Bronchial epithelial cell (primary cell): ENCODE measurements around the gene CSNK2A1. TPM values are rescaled to one million over a fixed set of nuclear protein-coding genes. Genes with fewer than 3 reads are reported as not detected.
"Not testable (repeated sequence)": the region's sequence is repeated elsewhere in the genome, so short reads cannot be mapped to it uniquely, and the experiment has no call there.

ENCODE experiments used
- DNase-seq: peaks from one replicate; pipeline ENCODE4 v3.0.0-alpha.2; 2010; ENCODE audit warnings: low read depth
- FAIRE-seq: peaks from 2 replicates; lab custom pipeline; 2011; peaks lifted over from hg19 to GRCh38; lab: Jason Lieb, UNC
- H3K27me3 ChIP-seq: 2 replicates; pipeline ENCODE4 v1.5.1; 2011; ENCODE audit warnings: low read length; ENCODE audit not compliant: control insufficient read depth, insufficient read depth
- H3K36me3 ChIP-seq: 2 replicates; pipeline ENCODE4 v1.5.1; 2011; ENCODE audit warnings: low read length; ENCODE audit not compliant: control insufficient read depth, insufficient read depth
- H3K4me3 ChIP-seq: 2 replicates; pipeline ENCODE4 v1.5.1; 2011; ENCODE audit warnings: mild to moderate bottlenecking, low read depth, low read length, control low read depth
- CTCF ChIP-seq: IDR thresholded peaks from 2 replicates; pipeline ENCODE4 v1.5.1; 2011; ENCODE audit warnings: mild to moderate bottlenecking, moderate library complexity, low read length, control low read depth, inconsistent platforms; ENCODE audit not compliant: insufficient read depth, severe bottlenecking
- total RNA-seq: library from RNA; depleted of rRNA; stranded (reverse); fragments of >200 nt; gene quantifications from 2 replicates; pipeline ENCODE4 v1.2.1, GENCODE V29; 2014

The CSNK2A1 gene
- total RNA-seq, 1 donor from 2014 or later = 242 TPM

DNA sequence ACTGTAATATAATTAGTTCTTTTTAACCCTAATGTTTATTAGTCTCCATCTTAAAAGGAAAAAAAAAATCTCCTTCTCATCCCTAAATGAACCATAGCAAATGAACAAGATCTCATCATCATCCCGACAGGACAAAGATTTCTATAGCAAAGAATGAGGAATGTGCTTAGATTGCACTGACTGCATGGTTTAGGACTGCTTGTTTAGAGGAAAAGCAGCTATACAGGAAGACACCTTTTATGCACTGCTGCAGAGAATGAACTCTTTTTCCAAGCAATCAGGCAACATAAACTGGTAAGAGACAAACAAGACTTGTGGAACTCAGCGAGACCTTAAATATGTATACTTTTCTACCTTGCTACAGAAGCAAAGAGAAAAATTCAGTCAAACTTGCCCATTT, 26.8 kb downstream of the CSNK2A1 start:
- no peak overlapping the region for H3K4me3 ChIP-seq
- TF ChIP-seq CTCF = no peak
- DNase-seq = no peak
- peaks cover 2% of the 10 kb centered on the region for H3K36me3 ChIP-seq
- FAIRE-seq = no peak
- no peaks in the 10 kb centered on the region for H3K27me3 ChIP-seq

DNA sequence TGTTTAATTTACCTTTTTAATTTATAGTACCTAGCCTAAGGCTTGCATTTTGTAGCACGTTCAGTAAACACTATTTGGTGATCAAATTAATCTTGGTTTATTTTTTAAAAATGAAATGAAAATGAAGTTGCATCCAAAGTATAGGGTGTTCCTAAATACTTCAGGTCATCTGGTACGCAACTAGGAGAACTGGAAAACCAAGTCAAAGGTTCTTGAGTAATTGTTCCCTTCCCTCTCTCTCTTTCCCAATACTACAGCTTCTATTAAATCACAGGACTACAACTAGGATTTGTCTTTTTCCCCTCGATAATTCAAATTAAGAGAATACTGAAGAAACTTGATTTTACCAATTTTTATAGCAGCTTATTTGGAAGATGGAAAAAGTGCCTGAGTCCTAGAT, 27.9 kb downstream of the CSNK2A1 start:
- H3K27me3 ChIP-seq = no peaks in the 10 kb centered on the region
- DNase-seq (no peak), FAIRE-seq (no peak)
- H3K4me3 ChIP-seq = no peak overlapping the region
- H3K36me3 ChIP-seq = no peaks in the 10 kb centered on the region
- no peak for TF ChIP-seq CTCF

DNA sequence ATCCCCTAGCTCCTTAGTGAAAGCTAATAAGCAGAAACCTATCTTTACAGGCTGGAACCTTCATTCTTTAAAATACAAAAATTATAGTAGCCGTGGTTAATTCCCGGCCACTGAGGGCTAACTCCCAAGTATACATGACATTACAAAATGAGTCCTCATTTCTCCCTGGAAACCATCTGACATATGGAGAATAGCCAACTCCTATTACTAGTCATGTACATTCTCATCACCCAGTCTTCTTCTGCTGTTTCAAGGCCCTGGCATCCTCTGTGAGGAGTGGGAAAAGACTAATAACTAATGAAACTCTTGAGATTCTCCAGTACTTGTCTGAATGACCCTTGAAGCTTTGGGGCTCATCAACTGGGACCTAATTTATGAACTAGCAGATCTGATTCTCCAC, 30.2 kb downstream of the CSNK2A1 start:
- TF ChIP-seq CTCF = no peak
- no peaks in the 10 kb centered on the region for H3K36me3 ChIP-seq
- no peak for FAIRE-seq

DNA sequence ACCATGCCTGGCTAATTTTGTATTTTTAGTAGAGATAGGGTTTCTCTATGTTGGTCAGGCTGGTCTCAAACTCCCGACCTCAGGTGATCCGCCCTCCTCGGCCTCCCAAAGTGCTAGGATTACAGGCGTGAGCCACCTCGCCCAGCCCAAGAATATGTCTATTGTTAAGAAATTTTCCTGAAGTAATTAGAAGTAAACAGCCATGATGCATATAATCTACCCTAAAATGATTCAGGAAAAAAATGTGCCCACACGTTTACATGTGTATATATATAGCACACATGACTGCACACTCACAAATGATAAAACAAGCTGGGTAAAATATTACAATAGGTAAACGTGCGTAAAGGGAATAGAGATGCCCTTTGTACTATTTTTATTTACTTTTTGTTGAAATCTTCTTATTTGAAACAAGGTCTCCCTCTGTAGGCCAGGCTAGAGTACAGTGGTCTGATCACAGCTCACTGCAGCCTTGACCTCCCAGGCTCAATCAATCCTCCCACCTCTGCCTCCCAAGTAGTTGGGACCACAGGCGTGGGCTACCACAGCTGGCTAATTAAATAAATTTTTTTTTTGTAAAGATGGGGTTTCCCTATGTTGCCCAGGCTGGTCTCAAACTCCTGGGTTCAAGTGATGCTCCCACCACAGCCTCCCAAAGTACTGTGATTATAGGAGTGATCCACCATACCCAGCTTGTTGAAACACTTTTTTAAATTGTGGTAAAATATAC, 33.1 kb downstream of the CSNK2A1 start:
- H3K27me3 ChIP-seq, H3K36me3 ChIP-seq, FAIRE-seq, DNase-seq, H3K4me3 ChIP-seq: not testable (repeated sequence)

More for the DNA sequence above, 30.2 kb downstream of the CSNK2A1 start:
- H3K4me3 ChIP-seq = no peak overlapping the region
- DNase-seq = no peak
- H3K27me3 ChIP-seq = no peaks in the 10 kb centered on the region

- H3K36me3 ChIP-seq, FAIRE-seq, H3K27me3 ChIP-seq, H3K4me3 ChIP-seq: not testable (repeated sequence)
- DNase-seq = peak; percentile 26
These were observed 35.2 kb downstream of the CSNK2A1 start for GRCh38 chr20:508364-508787.

DNA sequence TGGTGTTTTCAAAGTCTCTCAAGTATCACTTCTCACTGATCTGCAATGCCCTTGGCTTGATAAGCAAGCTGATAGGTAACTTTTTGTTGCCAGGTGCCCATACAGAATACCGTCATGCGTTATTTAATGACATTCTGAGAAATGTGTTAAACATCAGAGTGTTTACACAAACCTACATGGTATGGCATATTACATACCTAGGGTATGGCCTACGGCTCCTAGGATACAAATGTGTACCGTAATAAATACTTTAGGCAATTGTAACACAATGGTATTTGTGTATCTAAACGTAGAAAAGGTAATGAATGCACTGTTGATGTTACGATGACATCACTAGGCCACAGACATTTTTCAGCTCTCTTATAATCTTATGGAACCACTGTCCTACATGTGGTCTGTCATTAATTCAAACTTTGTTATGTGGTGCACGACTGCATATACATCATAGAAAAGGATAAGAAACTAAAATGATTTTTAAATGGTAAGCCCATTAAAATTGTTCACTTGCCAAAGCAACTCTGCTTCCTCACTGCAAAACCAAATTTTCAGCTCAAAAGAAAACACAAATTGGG, 35.7 kb downstream of the CSNK2A1 start:
- H3K4me3 ChIP-seq = no peak overlapping the region
- DNase-seq = peak; percentile 26
- no peaks in the 10 kb centered on the region for H3K27me3 ChIP-seq
- FAIRE-seq = no peak
- peaks cover 9% of the 10 kb centered on the region for H3K36me3 ChIP-seq
- no peak for TF ChIP-seq CTCF
